Measurements from ENCODE around the gene BARX1. TPM values are rescaled to one million over a fixed set of nuclear protein-coding genes. Genes with fewer than 3 reads are reported as not detected.

BARX1 gene
- total RNA-seq, 2 experiments from 2014 or later: 0.20 to 0.28 TPM

GRCh38 chr9:93911801-93912554, 43.2 kb downstream of the BARX1 start:
- Mint-ChIP-seq H3K36me3 (ENCODE audit: low read depth) (no peaks in the 10 kb centered on the region), H3K9me3 (no peaks in the 10 kb centered on the region), H3K4me3 (no peak overlapping the region), H3K4me1 (peaks cover 7% of the 10 kb centered on the region), H3K27ac (no peak overlapping the region), H3K27me3 (peaks cover 14% of the 10 kb centered on the region)
- no peak for DNase-seq
- ChIA-PET CTCF (interaction anchor here (0.5 kb wide), 1 partner anchor 52 kb away, joined by 4 read pairs; no protein-coding TSS in a partner anchor), POLR2A (no interaction called here)

GRCh38 chr9:93911136-93911745, 43.9 kb downstream of the BARX1 start:
- Mint-ChIP-seq H3K27me3 (peaks cover 14% of the 10 kb centered on the region), H3K9me3 (no peaks in the 10 kb centered on the region), H3K36me3 (ENCODE audit: low read depth) (no peaks in the 10 kb centered on the region), H3K27ac (no peak overlapping the region), H3K4me3 (no peak overlapping the region), H3K4me1 (peaks cover 7% of the 10 kb centered on the region)
- ChIA-PET CTCF (no interaction called here), POLR2A (no interaction called here)
- DNase-seq: no peak

- Mint-ChIP-seq H3K9me3 (no peaks in the 10 kb centered on the region), H3K4me1 (peaks cover 7% of the 10 kb centered on the region), H3K4me3 (no peak overlapping the region), H3K27me3 (peaks cover 14% of the 10 kb centered on the region), H3K27ac (no peak overlapping the region), H3K36me3 (ENCODE audit: low read depth) (no peaks in the 10 kb centered on the region)
- no peak for DNase-seq
- ChIA-PET POLR2A (no interaction called here), CTCF (no interaction called here)
Observed at GRCh38 chr9:93910598-93910997, 44.6 kb downstream of the BARX1 start.

GRCh38 chr9:93910196-93910595, 45.0 kb downstream of the BARX1 start:
- no peak overlapping the region for H3K27ac Mint-ChIP-seq
- H3K36me3 Mint-ChIP-seq (ENCODE audit: low read depth): no peaks in the 10 kb centered on the region
- POLR2A ChIA-PET: no interaction called here
- CTCF ChIA-PET: no interaction called here
- no peaks in the 10 kb centered on the region for H3K9me3 Mint-ChIP-seq
- H3K27me3 Mint-ChIP-seq: peaks cover 14% of the 10 kb centered on the region
- H3K4me3 Mint-ChIP-seq: no peak overlapping the region
- no peak for DNase-seq
- peaks cover 8% of the 10 kb centered on the region for H3K4me1 Mint-ChIP-seq

GRCh38 chr9:93909242-93909616, 45.9 kb downstream of the BARX1 start:
- ChIA-PET POLR2A (no interaction called here), CTCF (interaction anchor here (1.5 to 1.6 kb wide), 2 partner anchors 11 to 82 kb away, joined by 4 to 6 read pairs; no protein-coding TSS in a partner anchor)
- H3K36me3 Mint-ChIP-seq (ENCODE audit: low read depth): no peaks in the 10 kb centered on the region
- no peak overlapping the region for H3K27ac Mint-ChIP-seq
- peaks cover 9% of the 10 kb centered on the region for H3K4me1 Mint-ChIP-seq
- DNase-seq: no peak
- peaks cover 14% of the 10 kb centered on the region for H3K27me3 Mint-ChIP-seq
- H3K4me3 Mint-ChIP-seq: no peak overlapping the region
- no peaks in the 10 kb centered on the region for H3K9me3 Mint-ChIP-seq

- Mint-ChIP-seq H3K4me3 (no peak overlapping the region), H3K27me3 (peaks cover 14% of the 10 kb centered on the region), H3K36me3 (ENCODE audit: low read depth) (no peaks in the 10 kb centered on the region), H3K4me1 (peaks cover 9% of the 10 kb centered on the region), H3K9me3 (no peaks in the 10 kb centered on the region), H3K27ac (no peak overlapping the region)
- no peak for DNase-seq
- ChIA-PET POLR2A (no interaction called here), CTCF (interaction anchor here (1.5 to 1.6 kb wide), 2 partner anchors 11 to 82 kb away, joined by 4 to 6 read pairs; no protein-coding TSS in a partner anchor)
Observed at GRCh38 chr9:93908591-93909241, 46.4 kb downstream of the BARX1 start.

- ChIA-PET POLR2A (no interaction called here), CTCF (no interaction called here)
- H3K27me3 Mint-ChIP-seq: peaks cover 14% of the 10 kb centered on the region
- H3K9me3 Mint-ChIP-seq: no peaks in the 10 kb centered on the region
- no peak overlapping the region for H3K4me3 Mint-ChIP-seq
- H3K27ac Mint-ChIP-seq: no peak overlapping the region
- no peak for DNase-seq
- no peaks in the 10 kb centered on the region for H3K36me3 Mint-ChIP-seq (ENCODE audit: low read depth)
- peaks cover 6% of the 10 kb centered on the region for H3K4me1 Mint-ChIP-seq
Observed at GRCh38 chr9:93907551-93908199, 47.5 kb downstream of the BARX1 start.

GRCh38 chr9:93906195-93906880, 48.8 kb downstream of the BARX1 start:
- DNase-seq: no peak
- ChIA-PET POLR2A (no interaction called here), CTCF (no interaction called here)
- no peaks in the 10 kb centered on the region for H3K9me3 Mint-ChIP-seq
- H3K4me1 Mint-ChIP-seq: peaks cover 6% of the 10 kb centered on the region
- peaks cover 14% of the 10 kb centered on the region for H3K27me3 Mint-ChIP-seq
- H3K27ac Mint-ChIP-seq: no peak overlapping the region
- no peak overlapping the region for H3K4me3 Mint-ChIP-seq
- no peaks in the 10 kb centered on the region for H3K36me3 Mint-ChIP-seq (ENCODE audit: low read depth)

GRCh38 chr9:93905473-93906133, 49.6 kb downstream of the BARX1 start:
- Mint-ChIP-seq H3K36me3 (ENCODE audit: low read depth) (no peaks in the 10 kb centered on the region), H3K4me1 (peaks cover 6% of the 10 kb centered on the region), H3K27ac (no peak overlapping the region), H3K27me3 (peaks cover 14% of the 10 kb centered on the region), H3K4me3 (no peak overlapping the region), H3K9me3 (no peaks in the 10 kb centered on the region)
- no peak for DNase-seq
- POLR2A ChIA-PET: no interaction called here
- CTCF ChIA-PET: no interaction called here

- Mint-ChIP-seq H3K9me3 (no peaks in the 10 kb centered on the region), H3K4me3 (no peak overlapping the region), H3K27me3 (peaks cover 14% of the 10 kb centered on the region), H3K36me3 (ENCODE audit: low read depth) (no peaks in the 10 kb centered on the region), H3K27ac (no peak overlapping the region), H3K4me1 (peaks cover 6% of the 10 kb centered on the region)
- ChIA-PET POLR2A (no interaction called here), CTCF (no interaction called here)
- DNase-seq: no peak
Observed at GRCh38 chr9:93904649-93905472, 50.3 kb downstream of the BARX1 start.

GRCh38 chr9:93903886-93904648, 51.1 kb downstream of the BARX1 start:
- no peaks in the 10 kb centered on the region for H3K9me3 Mint-ChIP-seq
- ChIA-PET CTCF (no interaction called here), POLR2A (no interaction called here)
- H3K4me3 Mint-ChIP-seq: no peak overlapping the region
- no peak for DNase-seq
- no peak overlapping the region for H3K27ac Mint-ChIP-seq
- no peaks in the 10 kb centered on the region for H3K36me3 Mint-ChIP-seq (ENCODE audit: low read depth)
- H3K4me1 Mint-ChIP-seq: peaks cover 4% of the 10 kb centered on the region
- peaks cover 9% of the 10 kb centered on the region for H3K27me3 Mint-ChIP-seq
